HUES6 (cell line): ENCODE results near the gene SSH2.

Source experiments
- H3K27ac ChIP-seq: 2 replicates; pipeline ENCODE4 v1.7.0; 2013; ENCODE audit warnings: low read depth, mild to moderate bottlenecking, low read length, inconsistent platforms
- H3K27me3 ChIP-seq: 2 replicates; pipeline ENCODE4 v1.6.1; 2013; ENCODE audit warnings: low read length; ENCODE audit not compliant: control insufficient read depth, insufficient read depth
- H3K36me3 ChIP-seq: 2 replicates; pipeline ENCODE4 v1.6.1; 2013; ENCODE audit warnings: low read length; ENCODE audit not compliant: control insufficient read depth, insufficient read depth
- H3K4me1 ChIP-seq: 2 replicates; pipeline ENCODE4 v1.6.1; 2013; ENCODE audit warnings: low read length; ENCODE audit not compliant: control insufficient read depth, insufficient read depth
- H3K4me3 ChIP-seq: 2 replicates; pipeline ENCODE4 v1.5.1; 2013; ENCODE audit warnings: low read depth, low read length
- H3K9ac ChIP-seq: one replicate; pipeline ENCODE4 v1.6.1; 2013; ENCODE audit warnings: mild to moderate bottlenecking, low read length
- H3K9me3 ChIP-seq: 2 replicates; pipeline ENCODE4 v1.6.1; 2013; ENCODE audit warnings: low read depth, low read length; ENCODE audit not compliant: control insufficient read depth, insufficient read depth

Gene SSH2

GRCh38 chr17:29835435-29836351, 94.3 kb downstream of the SSH2 start:
- Histone ChIP-seq H3K36me3 (no peaks in the 10 kb centered on the region), H3K9me3 (no peaks in the 10 kb centered on the region), H3K9ac (no peak overlapping the region), H3K4me3 (no peak overlapping the region), H3K27ac (no peak overlapping the region), H3K4me1 (peaks cover 10% of the 10 kb centered on the region), H3K27me3 (no peaks in the 10 kb centered on the region)

- Histone ChIP-seq H3K9ac (no peak overlapping the region), H3K27me3 (no peaks in the 10 kb centered on the region), H3K4me3 (no peak overlapping the region), H3K9me3 (no peaks in the 10 kb centered on the region), H3K4me1 (peaks cover 11% of the 10 kb centered on the region), H3K36me3 (no peaks in the 10 kb centered on the region), H3K27ac (no peak overlapping the region)
Observed at GRCh38 chr17:29833801-29834200, 96.2 kb downstream of the SSH2 start.

- Histone ChIP-seq H3K36me3 (no peaks in the 10 kb centered on the region), H3K27ac (no peak overlapping the region), H3K4me3 (no peak overlapping the region), H3K9ac (no peak overlapping the region), H3K27me3 (no peaks in the 10 kb centered on the region), H3K9me3 (no peaks in the 10 kb centered on the region), H3K4me1 (peaks cover 23% of the 10 kb centered on the region; the same call in 1 of the 2 replicates)
Observed at GRCh38 chr17:29828676-29829284, 101.2 kb downstream of the SSH2 start.

- H3K4me1 ChIP-seq: peaks cover 23% of the 10 kb centered on the region; the same call in 1 of the 2 replicates
- H3K36me3 ChIP-seq: no peaks in the 10 kb centered on the region
- no peaks in the 10 kb centered on the region for H3K27me3 ChIP-seq
- H3K4me3 ChIP-seq: no peak overlapping the region
- H3K9me3 ChIP-seq: no peaks in the 10 kb centered on the region
- no peak overlapping the region for H3K9ac ChIP-seq
- H3K27ac ChIP-seq: no peak overlapping the region
Observed at GRCh38 chr17:29827179-29827578, 102.8 kb downstream of the SSH2 start.

- no peak overlapping the region for H3K27ac ChIP-seq
- no peaks in the 10 kb centered on the region for H3K36me3 ChIP-seq
- no peaks in the 10 kb centered on the region for H3K27me3 ChIP-seq
- no peaks in the 10 kb centered on the region for H3K9me3 ChIP-seq
- peaks cover 23% of the 10 kb centered on the region; the same call in 1 of the 2 replicates for H3K4me1 ChIP-seq
- H3K9ac ChIP-seq: no peak overlapping the region
- no peak overlapping the region for H3K4me3 ChIP-seq
Observed at GRCh38 chr17:29826114-29826692, 103.8 kb downstream of the SSH2 start.

GRCh38 chr17:29825604-29826003, 104.4 kb downstream of the SSH2 start:
- no peaks in the 10 kb centered on the region for H3K36me3 ChIP-seq
- H3K4me1 ChIP-seq: peaks cover 23% of the 10 kb centered on the region; the same call in 1 of the 2 replicates
- H3K27me3 ChIP-seq: no peaks in the 10 kb centered on the region
- no peak overlapping the region for H3K9ac ChIP-seq
- no peak overlapping the region for H3K4me3 ChIP-seq
- no peak overlapping the region for H3K27ac ChIP-seq
- H3K9me3 ChIP-seq: no peaks in the 10 kb centered on the region

- Histone ChIP-seq H3K27ac (no peak overlapping the region), H3K4me3 (no peak overlapping the region), H3K4me1 (no peaks in the 10 kb centered on the region), H3K36me3 (no peaks in the 10 kb centered on the region), H3K9ac (no peak overlapping the region), H3K27me3 (no peaks in the 10 kb centered on the region), H3K9me3 (no peaks in the 10 kb centered on the region)
Observed at GRCh38 chr17:29821897-29822296, 108.1 kb downstream of the SSH2 start.

GRCh38 chr17:29820425-29820824, 109.6 kb downstream of the SSH2 start:
- Histone ChIP-seq H3K36me3 (no peaks in the 10 kb centered on the region), H3K4me1 (no peaks in the 10 kb centered on the region), H3K4me3 (no peak overlapping the region), H3K9me3 (no peaks in the 10 kb centered on the region), H3K27me3 (no peaks in the 10 kb centered on the region), H3K9ac (no peak overlapping the region), H3K27ac (no peak overlapping the region)

GRCh38 chr17:29807520-29808361, 122.3 kb downstream of the SSH2 start:
- Histone ChIP-seq H3K36me3 (no peaks in the 10 kb centered on the region), H3K9ac (no peak overlapping the region), H3K4me3 (no peak overlapping the region), H3K9me3 (no peaks in the 10 kb centered on the region), H3K27me3 (no peaks in the 10 kb centered on the region), H3K27ac (no peak overlapping the region), H3K4me1 (peaks cover 4% of the 10 kb centered on the region)

GRCh38 chr17:29802246-29802645, 127.8 kb downstream of the SSH2 start:
- H3K36me3 ChIP-seq: no peaks in the 10 kb centered on the region

More at GRCh38 chr17:29802246-29802645, 127.8 kb downstream of the SSH2 start:
- H3K4me3 ChIP-seq: no peak overlapping the region
- H3K4me1 ChIP-seq: no peaks in the 10 kb centered on the region
- no peaks in the 10 kb centered on the region for H3K27me3 ChIP-seq
- no peak overlapping the region for H3K27ac ChIP-seq
- no peak overlapping the region for H3K9ac ChIP-seq
- no peaks in the 10 kb centered on the region for H3K9me3 ChIP-seq
